Measurements from ENCODE around the gene ADAMTS14.

DNA sequence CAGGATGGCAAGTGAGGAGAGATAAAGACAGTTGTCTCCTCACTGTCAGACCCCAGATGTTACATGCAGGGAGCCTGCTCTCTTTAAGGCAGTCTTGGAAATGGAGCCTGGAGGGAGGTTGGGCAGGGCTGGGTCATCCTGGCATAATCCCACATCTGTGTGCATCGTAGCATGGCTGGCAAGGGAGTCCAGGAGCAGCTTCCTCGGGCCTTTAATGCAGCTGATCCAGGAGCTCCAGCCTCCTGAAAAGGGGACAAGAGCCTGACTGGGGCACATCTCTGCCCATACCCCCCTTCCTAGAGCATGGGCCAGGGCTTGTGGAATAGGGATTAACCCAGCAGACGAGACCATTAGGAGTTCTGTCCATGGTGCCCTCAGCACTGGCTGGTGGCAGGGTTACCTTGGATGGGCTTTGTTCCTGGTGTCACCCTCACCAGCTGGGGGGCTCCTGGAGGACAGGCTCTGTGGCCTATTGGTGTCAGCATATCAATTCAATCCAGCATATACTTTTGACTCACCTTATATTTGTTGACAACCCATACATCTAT lies 77.9 kb downstream of the ADAMTS14 start:
- TF ChIP-seq CTCF (IDR thresholded peaks at IDR 0.05): no peak
- no peak for TF ChIP-seq POLR2A (IDR thresholded peaks at IDR 0.05)

Data from adrenal gland (tissue), 5 donors.